Measurements from ENCODE around the gene MACROD2. TPM values are rescaled to one million over a fixed set of nuclear protein-coding genes. Genes with fewer than 3 reads are reported as not detected.
A peak's percentile ranks its signal among the peaks of the same experiment; 100 is the strongest.

MACROD2 gene
- total and polyA plus RNA-seq, 4 donors = 13.0 to 67.1 (median 20.7) TPM

- WGBS, 2 donors = 87 to 88% methylated on average over 3 of the region's 3 CpGs
- no peaks in the 10 kb centered on the region for H3K36me3 ChIP-seq (ENCODE audit: control insufficient read depth in 4 of 4, insufficient read depth in 4 of 4, low read length in 4 of 4)
- H3K4me1 ChIP-seq (ENCODE audit: control insufficient read depth in 5 of 5, insufficient read depth in 5 of 5, low read length in 5 of 5) = no peaks in the 10 kb centered on the region
- no peak for DNase-seq
- H3K4me3 ChIP-seq = no peak overlapping the region
- no peak for TF ChIP-seq CTCF (IDR thresholded peaks at IDR 0.05; ENCODE audit: control extremely low read depth, extremely low read depth)
- no peaks in the 10 kb centered on the region for H3K27me3 ChIP-seq (ENCODE audit: control insufficient read depth in 3 of 3, insufficient read depth in 3 of 3, low read length in 2 of 3)
- H3K9ac ChIP-seq (ENCODE audit: insufficient read depth in 1 of 2, low read length in 2 of 2) = no peak overlapping the region
- H3K27ac ChIP-seq (ENCODE audit: low read depth in 1 of 2, low read length in 1 of 2) = no peak overlapping the region
- ATAC-seq (ENCODE audit: insufficient read depth, low FRiP score) = no peak
- H3K9me3 ChIP-seq (ENCODE audit: control insufficient read depth in 4 of 4, insufficient read depth in 3 of 4, low read length in 3 of 4) = no peaks in the 10 kb centered on the region
These were observed 1781.6 kb downstream of the MACROD2 start for GRCh38 chr20:15776770-15777466.

GRCh38 chr20:15784020-15784419 lies 1788.7 kb downstream of the MACROD2 start:
- H3K9ac ChIP-seq (ENCODE audit: insufficient read depth in 1 of 2, low read length in 2 of 2) = no peak overlapping the region
- H3K4me1 ChIP-seq (ENCODE audit: control insufficient read depth in 5 of 5, insufficient read depth in 5 of 5, low read length in 5 of 5) = no peaks in the 10 kb centered on the region
- DNase-seq (no peak), ATAC-seq (ENCODE audit: insufficient read depth, low FRiP score) (no peak)
- H3K27ac ChIP-seq (ENCODE audit: low read depth in 1 of 2, low read length in 1 of 2) = no peak overlapping the region
- no peaks in the 10 kb centered on the region for H3K9me3 ChIP-seq (ENCODE audit: control insufficient read depth in 4 of 4, insufficient read depth in 3 of 4, low read length in 3 of 4)
- no peaks in the 10 kb centered on the region for H3K27me3 ChIP-seq (ENCODE audit: control insufficient read depth in 3 of 3, insufficient read depth in 3 of 3, low read length in 2 of 3)
- TF ChIP-seq CTCF (IDR thresholded peaks at IDR 0.05; ENCODE audit: control extremely low read depth, extremely low read depth) = no peak
- H3K4me3 ChIP-seq = no peak overlapping the region
- no peaks in the 10 kb centered on the region for H3K36me3 ChIP-seq (ENCODE audit: control insufficient read depth in 4 of 4, insufficient read depth in 4 of 4, low read length in 4 of 4)
- 82 to 94% methylated on average over 3 of the region's 3 CpGs for WGBS, 2 donors

GRCh38 chr20:15789079-15789478 lies 1793.8 kb downstream of the MACROD2 start:
- no peak overlapping the region for H3K4me3 ChIP-seq
- H3K27me3 ChIP-seq (ENCODE audit: control insufficient read depth in 3 of 3, insufficient read depth in 3 of 3, low read length in 2 of 3) = no peaks in the 10 kb centered on the region
- no peak for ATAC-seq (ENCODE audit: insufficient read depth, low FRiP score)
- TF ChIP-seq CTCF (IDR thresholded peaks at IDR 0.05; ENCODE audit: control extremely low read depth, extremely low read depth) = no peak
- H3K9ac ChIP-seq (ENCODE audit: insufficient read depth in 1 of 2, low read length in 2 of 2) = no peak overlapping the region
- H3K36me3 ChIP-seq (ENCODE audit: control insufficient read depth in 4 of 4, insufficient read depth in 4 of 4, low read length in 4 of 4) = no peaks in the 10 kb centered on the region
- H3K4me1 ChIP-seq (ENCODE audit: control insufficient read depth in 5 of 5, insufficient read depth in 5 of 5, low read length in 5 of 5) = no peaks in the 10 kb centered on the region
- H3K9me3 ChIP-seq (ENCODE audit: control insufficient read depth in 4 of 4, insufficient read depth in 3 of 4, low read length in 3 of 4) = no peaks in the 10 kb centered on the region
- 68 to 76% methylated on average over 4 of the region's 4 CpGs for WGBS, 2 donors
- DNase-seq = peak in 1 of 3 donors; percentile 2
- H3K27ac ChIP-seq (ENCODE audit: low read depth in 1 of 2, low read length in 1 of 2) = no peak overlapping the region

- no peak overlapping the region for H3K9ac ChIP-seq (ENCODE audit: insufficient read depth in 1 of 2, low read length in 2 of 2)
- H3K4me3 ChIP-seq = no peak overlapping the region
- no peaks in the 10 kb centered on the region for H3K4me1 ChIP-seq (ENCODE audit: control insufficient read depth in 5 of 5, insufficient read depth in 5 of 5, low read length in 5 of 5)
- no peak overlapping the region for H3K27ac ChIP-seq (ENCODE audit: low read depth in 1 of 2, low read length in 1 of 2)
- TF ChIP-seq CTCF (IDR thresholded peaks at IDR 0.05; ENCODE audit: control extremely low read depth, extremely low read depth) = no peak
- WGBS, 2 donors = 91 to 95% methylated on average over 7 of the region's 7 CpGs
- DNase-seq (no peak), ATAC-seq (ENCODE audit: insufficient read depth, low FRiP score) (no peak)
- H3K27me3 ChIP-seq (ENCODE audit: control insufficient read depth in 3 of 3, insufficient read depth in 3 of 3, low read length in 2 of 3) = no peaks in the 10 kb centered on the region
- no peaks in the 10 kb centered on the region for H3K9me3 ChIP-seq (ENCODE audit: control insufficient read depth in 4 of 4, insufficient read depth in 3 of 4, low read length in 3 of 4)
- no peaks in the 10 kb centered on the region for H3K36me3 ChIP-seq (ENCODE audit: control insufficient read depth in 4 of 4, insufficient read depth in 4 of 4, low read length in 4 of 4)
These were observed 1797.5 kb downstream of the MACROD2 start for GRCh38 chr20:15792855-15793254.

Data from lung (tissue), 12 donors.